Measurements from ENCODE around the gene NEIL1. TPM values are rescaled to one million over a fixed set of nuclear protein-coding genes. Genes with fewer than 3 reads are reported as not detected.
A peak's percentile ranks its signal among the peaks of the same experiment; 100 is the strongest.

NEIL1 gene
- total RNA-seq, 2 donors from 2014 or later = 11.6 to 56.7 TPM

GRCh38 chr15:75357976-75358673 lies 11.3 kb downstream of the NEIL1 start:
- peaks cover 27% of the 10 kb centered on the region for H3K36me3 Mint-ChIP-seq (ENCODE audit: low read depth)
- no peaks in the 10 kb centered on the region for H3K4me1 Mint-ChIP-seq
- H3K27me3 Mint-ChIP-seq = no peaks in the 10 kb centered on the region
- H3K27ac Mint-ChIP-seq = no peak overlapping the region
- no peaks in the 10 kb centered on the region for H3K9me3 Mint-ChIP-seq
- no peak for ATAC-seq (replicated peaks)
- no peak overlapping the region for H3K4me3 Mint-ChIP-seq

- H3K4me3 Mint-ChIP-seq = no peak overlapping the region
- ATAC-seq (replicated peaks) = no peak
- H3K9me3 Mint-ChIP-seq = no peaks in the 10 kb centered on the region
- peaks cover 33% of the 10 kb centered on the region for H3K36me3 Mint-ChIP-seq (ENCODE audit: low read depth)
- no peaks in the 10 kb centered on the region for H3K27me3 Mint-ChIP-seq
- no peaks in the 10 kb centered on the region for H3K4me1 Mint-ChIP-seq
- H3K27ac Mint-ChIP-seq = no peak overlapping the region
Measured at GRCh38 chr15:75358771-75359536, 12.1 kb downstream of the NEIL1 start.

DNA sequence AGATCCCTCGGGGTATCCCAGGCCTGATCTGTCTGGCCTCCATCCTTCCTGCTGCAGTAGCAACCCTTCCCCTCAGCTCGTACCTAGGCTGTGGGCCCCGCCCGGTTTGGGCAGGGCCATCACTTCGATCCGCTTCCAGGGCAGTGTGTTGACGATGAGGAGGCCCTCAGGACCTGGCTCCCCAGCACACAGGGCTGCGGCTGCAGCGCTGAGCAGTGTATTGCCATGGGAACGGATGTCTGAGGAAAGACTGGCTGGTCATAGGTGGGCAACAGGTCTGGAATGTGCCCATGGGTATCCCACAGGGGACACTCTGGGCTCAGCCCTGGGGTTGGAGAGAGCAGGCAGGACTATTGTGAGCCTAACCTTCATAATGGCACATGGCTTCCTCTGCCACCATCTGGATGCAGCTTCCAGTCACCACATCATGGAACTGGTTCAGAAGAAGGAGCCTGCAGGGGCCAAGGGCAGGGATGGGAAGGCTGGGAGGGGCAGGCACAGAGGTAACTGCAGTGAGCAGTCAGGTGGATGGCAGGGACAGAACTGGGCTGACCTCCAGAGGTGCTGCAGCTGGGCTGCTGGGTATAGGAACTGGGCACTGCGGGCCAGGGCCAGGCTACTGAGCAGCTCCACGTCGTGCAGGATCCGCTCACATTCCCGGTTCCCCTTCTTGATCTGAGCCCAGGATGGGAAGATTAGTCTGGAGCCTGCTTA lies 12.9 kb downstream of the NEIL1 start:
- Mint-ChIP-seq H3K4me3 (no peak overlapping the region), H3K4me1 (no peaks in the 10 kb centered on the region), H3K27me3 (no peaks in the 10 kb centered on the region), H3K27ac (no peak overlapping the region), H3K36me3 (ENCODE audit: low read depth) (peaks cover 41% of the 10 kb centered on the region), H3K9me3 (no peaks in the 10 kb centered on the region)
- ATAC-seq (replicated peaks) = no peak

- peak; percentile 31 for ATAC-seq (replicated peaks)
- H3K27ac Mint-ChIP-seq = peak overlapping the region; percentile 41
Measured at GRCh38 chr15:75360391-75360790, 13.6 kb downstream of the NEIL1 start.

DNA sequence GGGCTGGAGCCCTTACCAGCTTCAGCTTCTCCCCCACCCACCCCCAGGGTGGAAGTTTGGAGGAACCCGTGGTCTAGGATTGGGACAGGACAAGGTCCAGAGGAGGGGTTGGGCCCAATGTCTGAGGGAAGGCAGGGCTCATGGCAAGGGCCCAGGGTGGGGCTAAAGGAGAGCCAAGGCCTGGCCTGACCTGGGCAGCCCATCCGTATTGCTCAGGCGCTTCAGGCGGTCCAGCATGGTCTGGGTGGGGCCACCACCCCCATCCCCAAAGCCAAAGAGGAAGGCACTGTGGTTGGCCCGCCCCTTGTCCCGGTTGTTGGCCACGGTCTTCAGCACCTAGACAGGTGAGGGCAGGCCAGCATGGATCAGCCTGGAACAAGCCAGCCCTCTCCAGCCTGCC lies 14.0 kb downstream of the NEIL1 start:
- Mint-ChIP-seq H3K4me1 (no peaks in the 10 kb centered on the region), H3K4me3 (no peak overlapping the region), H3K27me3 (no peaks in the 10 kb centered on the region), H3K27ac (peak overlapping the region; percentile 41), H3K36me3 (ENCODE audit: low read depth) (peaks cover 48% of the 10 kb centered on the region), H3K9me3 (no peaks in the 10 kb centered on the region)
- ATAC-seq (replicated peaks) = no peak

More at GRCh38 chr15:75360391-75360790, 13.6 kb downstream of the NEIL1 start:
- no peaks in the 10 kb centered on the region for H3K4me1 Mint-ChIP-seq
- peaks cover 48% of the 10 kb centered on the region for H3K36me3 Mint-ChIP-seq (ENCODE audit: low read depth)
- H3K27me3 Mint-ChIP-seq = no peaks in the 10 kb centered on the region
- no peaks in the 10 kb centered on the region for H3K9me3 Mint-ChIP-seq
- no peak overlapping the region for H3K4me3 Mint-ChIP-seq

DNA sequence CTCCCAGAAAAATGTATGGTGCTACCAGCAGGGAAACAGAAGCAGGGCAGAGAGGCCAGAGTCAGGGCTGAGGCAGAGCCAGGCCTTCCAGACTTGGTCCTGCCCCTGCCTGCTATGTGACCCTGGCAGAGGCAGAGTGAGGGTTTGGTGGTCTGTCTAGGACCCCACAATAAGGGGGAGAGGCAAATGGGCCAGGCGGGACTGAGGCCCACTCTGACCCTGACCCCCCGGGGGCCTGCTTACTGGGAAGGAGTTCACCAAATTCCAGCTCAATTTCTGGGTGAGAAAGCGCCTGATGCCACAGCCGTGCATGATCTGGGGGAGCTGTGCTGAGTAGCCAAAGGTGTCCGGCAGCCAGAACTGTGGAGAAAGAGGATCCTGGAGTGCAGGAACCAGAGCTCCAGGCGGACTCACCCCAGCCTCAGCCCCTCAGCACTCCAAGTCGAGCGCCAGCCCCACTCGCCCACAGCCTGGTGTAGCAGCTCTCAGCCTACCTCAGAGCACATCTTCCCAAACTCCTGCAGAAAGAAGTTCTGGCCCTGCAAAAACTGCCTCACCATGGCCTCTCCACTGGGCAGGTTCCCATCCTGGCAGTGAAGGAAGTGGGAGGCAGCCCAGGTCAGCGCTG lies 14.6 kb downstream of the NEIL1 start:
- H3K4me1 Mint-ChIP-seq = no peaks in the 10 kb centered on the region
- H3K36me3 Mint-ChIP-seq (ENCODE audit: low read depth) = peaks cover 43% of the 10 kb centered on the region
- H3K27me3 Mint-ChIP-seq = no peaks in the 10 kb centered on the region
- no peak overlapping the region for H3K4me3 Mint-ChIP-seq
- H3K27ac Mint-ChIP-seq = no peak overlapping the region
- H3K9me3 Mint-ChIP-seq = no peaks in the 10 kb centered on the region
- no peak for ATAC-seq (replicated peaks)

DNA sequence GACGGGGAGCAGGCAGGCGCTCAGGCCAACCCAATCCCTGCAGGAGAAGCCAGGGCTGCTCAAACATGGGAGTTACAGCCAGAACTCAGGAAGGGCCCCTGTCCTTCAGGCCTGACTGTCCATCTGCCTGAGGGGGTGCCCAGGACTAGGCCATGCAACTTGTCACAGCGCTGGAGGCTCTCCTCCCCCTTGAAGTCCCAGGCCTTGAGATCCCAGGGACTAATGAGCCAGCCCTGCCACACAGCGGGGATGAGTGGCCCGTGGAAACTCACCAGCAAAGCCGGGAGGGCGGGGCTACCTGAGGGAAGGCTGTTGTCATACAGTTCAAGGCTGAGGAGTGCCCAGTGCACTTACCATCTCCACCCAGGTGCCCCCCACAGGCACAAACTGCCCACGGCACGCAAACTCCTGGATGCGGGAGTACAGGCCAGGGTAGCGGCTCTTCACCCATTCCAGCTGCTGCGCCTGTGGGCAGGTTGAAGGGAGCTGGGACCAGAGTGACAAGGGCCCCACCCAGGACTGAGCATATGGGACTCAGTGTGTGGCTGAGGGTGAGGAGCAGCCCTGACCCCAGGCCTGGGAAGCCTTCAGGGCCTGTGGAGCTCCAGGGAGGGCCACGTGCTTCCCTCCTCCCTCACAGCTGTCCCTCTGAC lies 15.3 kb downstream of the NEIL1 start:
- H3K36me3 Mint-ChIP-seq (ENCODE audit: low read depth) = peaks cover 43% of the 10 kb centered on the region
- ATAC-seq (replicated peaks) = no peak

GRCh38 chr15:75362642-75363249 lies 15.9 kb downstream of the NEIL1 start:
- Mint-ChIP-seq H3K36me3 (ENCODE audit: low read depth) (peaks cover 40% of the 10 kb centered on the region), H3K4me1 (no peaks in the 10 kb centered on the region), H3K27ac (peak overlapping the region; percentile 33), H3K27me3 (no peaks in the 10 kb centered on the region), H3K4me3 (no peak overlapping the region), H3K9me3 (no peaks in the 10 kb centered on the region)
- ATAC-seq (replicated peaks) = no peak

More for the DNA sequence above, 15.3 kb downstream of the NEIL1 start:
- no peaks in the 10 kb centered on the region for H3K4me1 Mint-ChIP-seq
- no peak overlapping the region for H3K4me3 Mint-ChIP-seq
- no peaks in the 10 kb centered on the region for H3K9me3 Mint-ChIP-seq
- H3K27ac Mint-ChIP-seq = no peak overlapping the region
- no peaks in the 10 kb centered on the region for H3K27me3 Mint-ChIP-seq

GRCh38 chr15:75363786-75364185 lies 16.9 kb downstream of the NEIL1 start:
- Mint-ChIP-seq H3K36me3 (ENCODE audit: low read depth) (peaks cover 36% of the 10 kb centered on the region), H3K27me3 (no peaks in the 10 kb centered on the region), H3K4me3 (no peak overlapping the region), H3K4me1 (peaks cover under 1% of the 10 kb centered on the region), H3K27ac (no peak overlapping the region), H3K9me3 (no peaks in the 10 kb centered on the region)
- no peak for ATAC-seq (replicated peaks)

DNA sequence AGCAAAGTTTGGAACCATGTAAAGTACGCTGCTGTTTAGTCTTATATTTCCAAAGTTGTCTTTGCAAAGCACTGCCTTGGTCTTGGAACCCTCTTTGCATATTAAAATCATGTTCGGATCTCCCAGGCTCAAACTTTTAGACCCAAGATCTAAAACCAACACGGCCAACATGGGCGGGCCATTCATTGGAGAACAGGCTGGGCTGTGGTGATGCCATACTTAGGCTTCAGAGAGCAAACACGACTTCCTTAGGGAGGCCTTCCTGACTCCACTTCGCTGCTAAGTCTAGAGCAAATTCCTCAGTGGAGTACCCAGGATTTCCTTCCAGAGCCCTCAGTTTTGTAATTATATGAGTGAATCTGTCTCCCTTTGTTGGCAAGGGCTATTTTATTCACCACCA lies 18.0 kb downstream of the NEIL1 start:
- Mint-ChIP-seq H3K36me3 (ENCODE audit: low read depth) (peaks cover 45% of the 10 kb centered on the region), H3K27ac (peak overlapping the region; percentile 54), H3K4me1 (peaks cover 6% of the 10 kb centered on the region), H3K27me3 (no peaks in the 10 kb centered on the region), H3K9me3 (no peaks in the 10 kb centered on the region), H3K4me3 (no peak overlapping the region)
- no peak for ATAC-seq (replicated peaks)

GRCh38 chr15:75366163-75366562 lies 19.3 kb downstream of the NEIL1 start:
- H3K4me1 Mint-ChIP-seq = peaks cover 6% of the 10 kb centered on the region
- H3K27me3 Mint-ChIP-seq = no peaks in the 10 kb centered on the region
- H3K27ac Mint-ChIP-seq = no peak overlapping the region
- peaks cover 57% of the 10 kb centered on the region for H3K36me3 Mint-ChIP-seq (ENCODE audit: low read depth)
- no peak overlapping the region for H3K4me3 Mint-ChIP-seq
- ATAC-seq (replicated peaks) = no peak
- no peaks in the 10 kb centered on the region for H3K9me3 Mint-ChIP-seq

- peak overlapping the region; percentile 72 for H3K27ac Mint-ChIP-seq
- H3K27me3 Mint-ChIP-seq = no peaks in the 10 kb centered on the region
- no peaks in the 10 kb centered on the region for H3K9me3 Mint-ChIP-seq
- no peak for ATAC-seq (replicated peaks)
- H3K4me1 Mint-ChIP-seq = peaks cover 6% of the 10 kb centered on the region
- H3K4me3 Mint-ChIP-seq = peak overlapping the region; percentile 95
- peaks cover 65% of the 10 kb centered on the region for H3K36me3 Mint-ChIP-seq (ENCODE audit: low read depth)
Measured at GRCh38 chr15:75367006-75367405, 20.2 kb downstream of the NEIL1 start.

- ATAC-seq (replicated peaks) = no peak
- H3K4me3 Mint-ChIP-seq = peak overlapping the region; percentile 95
- H3K4me1 Mint-ChIP-seq = peaks cover 6% of the 10 kb centered on the region
- H3K9me3 Mint-ChIP-seq = no peaks in the 10 kb centered on the region
- no peaks in the 10 kb centered on the region for H3K27me3 Mint-ChIP-seq
- H3K27ac Mint-ChIP-seq = peak overlapping the region; percentile 72
- peaks cover 70% of the 10 kb centered on the region for H3K36me3 Mint-ChIP-seq (ENCODE audit: low read depth)
Measured at GRCh38 chr15:75367406-75367912, 20.6 kb downstream of the NEIL1 start.
